ENCODE results near the gene NLGN1. TPM values are rescaled to one million over a fixed set of nuclear protein-coding genes. Genes with fewer than 3 reads are reported as not detected.

NLGN1 gene
- total RNA-seq, 1 experiment from 2014 or later, result not detected

GRCh38 chr3:173936316-173936715, 538.8 kb downstream of the NLGN1 start (continued):
- TF ChIP-seq, protein P1, sequence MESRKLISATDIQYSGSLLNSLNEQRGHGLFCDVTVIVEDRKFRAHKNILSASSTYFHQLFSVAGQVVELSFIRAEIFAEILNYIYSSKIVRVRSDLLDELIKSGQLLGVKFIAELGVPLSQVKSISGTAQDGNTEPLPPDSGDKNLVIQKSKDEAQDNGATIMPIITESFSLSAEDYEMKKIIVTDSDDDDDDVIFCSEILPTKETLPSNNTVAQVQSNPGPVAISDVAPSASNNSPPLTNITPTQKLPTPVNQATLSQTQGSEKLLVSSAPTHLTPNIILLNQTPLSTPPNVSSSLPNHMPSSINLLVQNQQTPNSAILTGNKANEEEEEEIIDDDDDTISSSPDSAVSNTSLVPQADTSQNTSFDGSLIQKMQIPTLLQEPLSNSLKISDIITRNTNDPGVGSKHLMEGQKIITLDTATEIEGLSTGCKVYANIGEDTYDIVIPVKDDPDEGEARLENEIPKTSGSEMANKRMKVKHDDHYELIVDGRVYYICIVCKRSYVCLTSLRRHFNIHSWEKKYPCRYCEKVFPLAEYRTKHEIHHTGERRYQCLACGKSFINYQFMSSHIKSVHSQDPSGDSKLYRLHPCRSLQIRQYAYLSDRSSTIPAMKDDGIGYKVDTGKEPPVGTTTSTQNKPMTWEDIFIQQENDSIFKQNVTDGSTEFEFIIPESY (IDR thresholded peaks at IDR 0.05; ENCODE audit: extremely low read depth, insufficient replicate concordance, low read length), result no peak
- TF ChIP-seq, protein P2, sequence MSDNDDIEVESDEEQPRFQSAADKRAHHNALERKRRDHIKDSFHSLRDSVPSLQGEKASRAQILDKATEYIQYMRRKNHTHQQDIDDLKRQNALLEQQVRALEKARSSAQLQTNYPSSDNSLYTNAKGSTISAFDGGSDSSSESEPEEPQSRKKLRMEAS (IDR thresholded peaks at IDR 0.05), result no peak
- no peak for TF ChIP-seq POLR2AphosphoS5 (IDR thresholded peaks at IDR 0.05; ENCODE audit: low read depth, low read length)

DNA sequence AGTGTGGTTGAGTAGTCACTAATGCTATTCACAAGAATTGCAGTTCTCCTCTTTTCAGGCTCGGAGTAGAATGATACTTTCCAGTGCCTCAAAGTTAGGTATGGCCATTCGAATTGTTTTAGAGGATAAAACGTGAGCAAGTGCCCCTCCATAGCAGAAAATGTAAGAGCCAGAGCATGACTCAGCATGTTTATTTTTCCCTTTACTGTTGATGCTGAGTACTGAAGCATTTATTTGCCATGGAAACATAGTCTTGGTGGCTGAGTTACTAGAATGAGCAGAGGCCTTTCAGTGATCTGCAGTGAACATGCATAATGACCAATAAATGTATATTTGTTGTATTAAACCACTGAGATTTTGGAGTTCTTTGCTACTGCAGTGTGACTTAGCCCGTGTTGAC, 540.6 kb downstream of the NLGN1 start:
- ATAC-seq (no peak), DNase-seq (ENCODE audit: low read depth, low spot score) (no peak)
- ChIA-PET CTCF (no interaction called here), POLR2A (interaction anchor here (1.2 kb wide), 1 partner anchor 16 kb away, joined by 3 read pairs; no protein-coding TSS in a partner anchor), RAD21 (ENCODE audit: low non-redundant PET in 1 of 2, low total read pairs in 2 of 2, uncharacterized antibody in 2 of 2, unreplicated experiment in 2 of 2) (no interaction called here)
- Histone ChIP-seq H4K20me1 (ENCODE audit: insufficient read depth) (no peaks in the 10 kb centered on the region), H3K27me3 (ENCODE audit: insufficient read depth, low read length) (no peaks in the 10 kb centered on the region), H3K4me1 (ENCODE audit: control insufficient read depth in 1 of 2, insufficient read depth in 2 of 2, low read length in 2 of 2) (peaks cover 0 to 5% of the 10 kb centered on the region in 2 experiments; a peak in 1 of 4 replicates), H3K27ac (ENCODE audit: low read depth, low read length) (no peak overlapping the region), H3K9me2 (ENCODE audit: insufficient read depth) (no peaks in the 10 kb centered on the region), H3K79me2 (ENCODE audit: insufficient read depth, low read length) (no peaks in the 10 kb centered on the region), H3K36me3 (ENCODE audit: control insufficient read depth in 1 of 2, insufficient read depth in 2 of 2, low read length in 2 of 2) (no peaks in the 10 kb centered on the region), H3K4me3 (replicated peaks in 1 of 2; ENCODE audit: low read depth in 1 of 2, low read length in 2 of 2) (no peak overlapping the region), H2AFZ (ENCODE audit: low read depth, low read length, poor library complexity, severe bottlenecking) (peak overlapping the region; percentile 89), H3K9ac (ENCODE audit: low read length) (no peak overlapping the region), H3K4me2 (ENCODE audit: low read length) (no peak overlapping the region), H3K9me3 (ENCODE audit: control insufficient read depth in 1 of 2, insufficient read depth in 1 of 2, low read depth in 1 of 2, low read length in 2 of 2) (no peaks in the 10 kb centered on the region)
- intact Hi-C loops (cut with micrococcal nuclease), result no loop called here
- BruUV-seq (replicated peaks), result no TSS peak
- TF ChIP-seq POLR2AphosphoS5 (IDR thresholded peaks at IDR 0.05; ENCODE audit: low read depth, low read length), result no peak
- TF ChIP-seq FOSL1 (IDR thresholded peaks at IDR 0.05; ENCODE audit: low read depth), result no peak
- no peak for TF ChIP-seq EZH2 (IDR thresholded peaks at IDR 0.05)
- TF ChIP-seq, protein P1 (IDR thresholded peaks at IDR 0.05; ENCODE audit: extremely low read depth, insufficient replicate concordance, low read length), result no peak
- TF ChIP-seq ELF1 (IDR thresholded peaks at IDR 0.05; ENCODE audit: borderline replicate concordance, low read depth), result no peak
- no peak for TF ChIP-seq POLR2A (IDR thresholded peaks at IDR 0.05; ENCODE audit: borderline replicate concordance, extremely low read depth, insufficient read depth, insufficient read length)
- no peak for TF ChIP-seq SP1 (IDR thresholded peaks at IDR 0.05; ENCODE audit: low read depth)
- no peak for TF ChIP-seq CEBPB (IDR thresholded peaks at IDR 0.05; ENCODE audit: low read depth)
- TF ChIP-seq EGR1 (IDR thresholded peaks at IDR 0.05; ENCODE audit: low read depth), result no peak
- TF ChIP-seq, protein P2 (IDR thresholded peaks at IDR 0.05), result no peak
- no peak for TF ChIP-seq YY1 (IDR thresholded peaks at IDR 0.05; ENCODE audit: extremely low read depth, insufficient replicate concordance, low read depth, low read length)
- TF ChIP-seq TCF7L2 (IDR thresholded peaks at IDR 0.05; ENCODE audit: borderline replicate concordance, extremely low read depth, insufficient read depth, insufficient read length), result no peak
- no peak for TF ChIP-seq CBX3 (IDR thresholded peaks at IDR 0.05; ENCODE audit: low read depth)
- TF ChIP-seq REST (IDR thresholded peaks at IDR 0.05; ENCODE audit: low read depth), result no peak
